HG03103 (cell line): Measurements from ENCODE around the gene TSPAN15.
"Not testable (repeated sequence)": the region's sequence is repeated elsewhere in the genome, so short reads cannot be mapped to it uniquely, and the experiment has no call there.

ENCODE experiments used
- ATAC-seq: cut with Tn5 transposase; IDR thresholded peaks from one replicate; pipeline ENCODE4 v1.9.1; 2021; ENCODE audit warnings: low read depth; ENCODE audit not compliant: unreplicated experiment

The TSPAN15 gene

DNA sequence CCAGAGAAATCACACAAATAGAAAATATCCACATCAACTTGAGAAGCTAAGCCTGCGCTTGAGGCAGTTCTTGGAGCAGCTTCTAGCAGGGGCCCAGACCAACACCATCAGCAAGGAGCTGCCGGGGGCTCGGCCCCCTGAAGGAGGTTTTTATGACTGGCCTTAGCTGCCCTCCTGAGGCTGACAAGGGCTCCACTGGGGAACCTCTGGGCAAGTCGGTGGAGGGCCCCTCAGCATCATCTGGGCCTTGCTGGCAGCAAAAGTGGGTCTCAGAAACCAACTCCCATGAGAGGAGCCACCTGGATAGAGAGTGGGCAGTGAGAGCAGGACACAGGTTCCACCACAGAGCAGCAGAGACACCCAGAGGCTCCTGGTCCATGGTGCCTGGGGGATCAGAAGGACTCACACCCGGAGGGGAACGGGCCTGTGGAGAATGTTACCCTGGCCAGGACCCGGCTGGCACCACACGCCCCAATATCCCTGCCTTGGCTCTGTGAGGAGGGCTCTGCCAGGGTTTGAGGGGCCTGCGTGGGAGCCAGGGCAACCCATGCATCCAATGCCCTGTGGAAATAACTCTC, 66.1 kb downstream of the TSPAN15 start:
- ATAC-seq: no peak

DNA sequence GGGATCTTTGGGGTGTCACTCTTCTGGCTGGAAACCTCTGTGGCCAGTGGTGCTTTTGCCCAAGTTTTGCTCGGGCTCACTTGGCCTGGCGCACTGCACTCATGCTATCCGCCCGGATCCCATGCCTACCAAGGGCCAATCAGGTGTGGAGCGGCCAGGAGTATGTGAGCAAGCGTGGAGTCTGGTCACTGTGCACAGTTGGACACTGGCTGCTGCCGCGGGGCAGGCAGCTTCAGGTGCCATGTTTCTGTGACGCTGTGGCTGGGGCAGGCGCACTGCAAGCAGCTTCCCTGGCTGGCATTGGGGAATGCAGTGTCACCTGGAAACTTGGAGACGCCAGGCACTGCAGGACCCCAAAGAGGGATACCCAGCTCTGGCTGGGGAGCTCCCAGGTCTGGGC, 76.7 kb downstream of the TSPAN15 start:
- no peak for ATAC-seq

DNA sequence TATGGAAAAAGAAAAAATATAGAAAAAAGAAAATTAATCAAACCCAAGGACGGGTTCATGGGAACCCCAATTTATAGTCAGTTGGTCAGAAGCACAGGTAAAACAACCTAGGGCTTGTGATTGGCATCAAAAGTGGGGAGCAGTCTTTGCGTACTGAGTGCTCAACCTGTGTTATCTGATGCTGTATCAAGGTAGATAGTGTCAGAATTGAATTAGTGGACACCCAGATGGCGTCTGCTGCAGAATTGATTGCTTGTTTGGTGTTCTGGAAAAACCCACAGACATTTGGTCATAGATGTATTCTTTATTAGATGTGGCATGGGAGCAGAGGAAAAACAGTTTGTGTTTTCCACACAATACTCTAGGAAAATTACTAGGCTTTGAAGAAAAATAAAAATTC, 82.4 kb downstream of the TSPAN15 start:
- ATAC-seq: no peak

DNA sequence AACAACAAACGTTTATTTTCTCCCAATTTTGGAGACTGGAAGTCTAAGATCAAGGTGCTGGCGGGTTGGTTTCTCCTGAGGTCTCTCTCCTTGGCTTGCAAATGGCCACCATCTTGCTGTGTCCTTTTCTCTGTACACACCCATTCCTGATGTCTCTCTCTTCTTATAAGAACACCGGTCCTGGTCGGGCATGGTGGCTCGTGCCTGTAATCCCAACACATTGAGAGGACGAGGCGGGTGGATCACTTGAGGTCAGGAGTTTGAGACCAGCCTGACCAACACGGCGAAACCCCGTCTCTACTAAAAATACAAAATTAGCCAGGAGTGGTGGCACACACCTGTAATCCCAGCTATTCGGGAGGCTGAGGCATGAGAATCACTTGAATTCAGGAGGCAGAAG, 85.3 kb downstream of the TSPAN15 start:
- not testable (repeated sequence) for ATAC-seq

DNA sequence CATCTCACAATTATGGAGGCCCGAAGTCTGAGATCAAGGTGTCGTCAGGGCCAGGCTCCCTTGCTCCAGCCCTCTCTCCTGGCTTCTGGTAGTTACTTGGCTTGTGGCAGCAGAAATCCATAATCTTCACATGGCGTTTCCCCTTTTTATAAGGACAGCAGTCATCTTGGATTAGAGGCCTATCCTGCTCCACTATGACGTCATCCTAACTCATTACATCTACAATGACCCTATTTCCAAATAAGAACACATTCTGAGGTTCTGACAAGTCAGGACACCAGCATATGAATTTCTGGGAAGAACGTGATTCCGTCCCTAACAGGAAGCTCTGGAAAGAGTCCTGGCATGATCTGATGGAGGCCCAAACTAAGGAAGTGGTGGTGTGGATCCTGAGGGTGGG, 86.2 kb downstream of the TSPAN15 start:
- no peak for ATAC-seq

DNA sequence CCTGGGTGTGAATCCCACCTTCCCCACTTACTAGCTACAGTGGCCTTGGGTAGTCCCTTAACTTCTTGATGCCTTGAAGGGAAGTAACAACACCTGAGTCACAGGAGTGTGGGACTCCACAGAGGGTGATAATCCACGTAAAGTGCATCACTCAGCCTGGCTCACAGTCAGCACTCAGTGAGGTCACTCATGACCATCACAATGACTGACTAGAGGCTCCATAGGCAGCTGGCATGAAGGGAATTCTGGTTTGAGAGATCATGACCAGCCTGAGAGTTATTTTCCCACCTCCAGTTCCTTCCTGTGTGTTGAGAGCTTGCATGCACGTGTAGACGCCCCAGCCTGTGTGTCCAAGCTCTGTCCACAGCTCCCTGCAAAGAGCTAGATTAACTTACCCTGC, 87.2 kb downstream of the TSPAN15 start:
- no peak for ATAC-seq

DNA sequence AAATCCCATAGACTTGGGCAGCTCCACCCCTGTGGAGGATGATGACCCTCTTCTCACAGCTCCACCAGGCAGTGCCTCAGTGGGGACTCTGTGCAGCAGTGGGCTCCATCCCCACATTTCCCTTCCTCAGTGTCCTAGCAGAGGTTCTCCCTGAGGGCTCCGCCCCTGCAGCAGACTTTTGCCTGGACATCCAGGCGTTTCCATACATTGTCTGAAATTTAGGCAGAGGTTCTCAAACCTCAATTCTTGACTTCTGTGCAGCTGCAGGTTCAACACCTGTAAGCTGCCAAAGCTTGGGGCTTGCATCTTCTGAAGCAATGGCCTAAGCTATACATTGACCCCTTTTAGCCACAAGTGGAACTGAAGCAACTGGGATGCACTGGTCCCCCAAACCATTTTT, 90.2 kb downstream of the TSPAN15 start:
- ATAC-seq: no peak

DNA sequence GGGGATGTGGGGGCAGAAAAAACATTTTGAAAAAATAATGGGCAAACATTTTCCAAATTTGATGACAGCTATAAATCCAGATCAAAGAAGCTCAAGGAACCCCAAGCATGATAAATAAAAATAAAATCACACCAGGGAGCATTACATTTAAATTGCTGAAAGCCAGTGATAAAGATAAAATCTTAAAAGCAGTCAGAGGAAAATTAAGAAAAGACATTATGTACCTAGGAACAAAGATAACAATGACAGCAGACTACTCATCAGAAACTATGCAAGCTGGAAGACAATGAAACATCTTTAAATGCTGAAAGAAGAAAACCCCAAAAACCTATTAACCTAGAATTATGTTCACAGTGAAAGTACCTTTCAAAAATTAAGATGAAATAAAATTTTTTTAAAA, 98.7 kb downstream of the TSPAN15 start:
- ATAC-seq: no peak

DNA sequence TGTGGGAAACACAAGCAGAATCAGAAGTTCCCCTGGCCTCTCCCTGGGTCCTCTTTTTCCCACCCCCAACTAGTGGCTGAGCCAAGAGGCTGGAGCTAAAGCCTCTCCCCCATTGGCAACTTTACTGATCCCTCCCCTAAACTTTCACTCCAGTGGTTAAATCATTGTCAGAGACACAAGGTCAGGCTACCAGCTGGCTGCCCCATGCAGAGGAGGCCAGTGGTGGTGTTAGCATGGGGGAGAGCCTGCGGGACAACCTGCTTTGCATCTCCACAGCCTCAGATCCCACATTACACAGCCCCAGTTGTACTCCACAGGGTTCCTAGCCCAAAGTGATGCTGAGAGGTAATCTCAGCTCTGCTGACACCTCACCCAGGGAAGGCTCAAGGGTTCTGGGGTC, 101.0 kb downstream of the TSPAN15 start:
- no peak for ATAC-seq

DNA sequence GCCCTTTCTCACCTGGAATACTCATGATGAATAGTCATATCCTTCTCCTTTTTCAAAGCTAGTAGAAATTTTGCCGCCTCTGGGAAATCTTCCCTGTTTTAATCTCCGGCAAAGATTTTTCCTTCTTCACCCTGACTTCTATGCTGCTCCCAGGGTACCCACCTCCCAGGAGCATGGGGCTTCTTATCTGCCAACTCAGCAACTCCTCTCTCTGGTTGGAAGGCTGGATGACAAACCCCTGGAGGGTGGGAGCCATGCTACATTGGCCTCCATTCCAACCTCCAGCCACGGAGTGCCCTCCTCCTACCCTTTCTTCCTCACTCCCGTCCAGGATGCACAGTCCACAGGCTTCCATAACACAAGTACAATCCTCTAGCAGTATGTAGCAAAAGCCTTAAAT, 102.1 kb downstream of the TSPAN15 start:
- ATAC-seq: no peak

DNA sequence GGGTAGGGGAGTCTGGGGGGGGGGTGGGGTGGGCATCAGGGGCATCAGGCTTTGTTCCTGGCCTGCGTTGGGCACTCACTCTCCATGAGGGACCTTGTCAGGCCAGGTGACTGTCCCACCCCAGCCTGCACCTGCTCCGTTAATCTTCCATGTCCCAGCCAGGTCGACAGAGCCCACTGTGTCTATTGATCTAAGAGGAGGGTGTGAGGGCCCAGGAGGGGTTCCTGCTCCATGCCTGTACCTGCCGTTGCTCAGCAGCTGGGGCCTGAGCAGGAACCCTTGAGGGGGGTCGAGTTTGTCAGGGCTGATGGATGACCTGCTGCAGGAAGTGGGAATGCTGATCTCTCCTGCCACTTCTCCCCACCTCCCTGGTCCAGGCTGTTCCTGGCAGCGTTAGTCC, 103.3 kb downstream of the TSPAN15 start:
- ATAC-seq: no peak
